HepG2 (cell line): ENCODE measurements around the gene WDR20. TPM values are rescaled to one million over a fixed set of nuclear protein-coding genes. Genes with fewer than 3 reads are reported as not detected.
A peak's percentile ranks its signal among the peaks of the same experiment; 100 is the strongest.

Experiments
- ATF2 ChIP-seq: sonication (generic); formaldehyde crosslinking; IDR thresholded peaks from 2 replicates; pipeline ENCODE4 v1.4.0; 2020; ENCODE audit warnings: missing genetic modification reagents
- CAMTA2 ChIP-seq: sonication (generic); formaldehyde crosslinking; IDR thresholded peaks from 2 replicates; pipeline ENCODE4 v1.4.0; 2020; ENCODE audit warnings: mild to moderate bottlenecking, missing genetic modification reagents, borderline replicate concordance
- DRAP1 ChIP-seq: IDR thresholded peaks from 2 replicates; pipeline ENCODE4 v1.6.1; 2016; ENCODE audit warnings: missing genetic modification reagents, missing compliant biosample characterization
- ELK4 ChIP-seq: sonication (generic); formaldehyde crosslinking; IDR thresholded peaks from 2 replicates; pipeline ENCODE4 v1.9.0; 2021; ENCODE audit warnings: missing genetic modification reagents, borderline replicate concordance
- HOXA5 ChIP-seq: sonication (generic); formaldehyde crosslinking; IDR thresholded peaks from 2 replicates; pipeline ENCODE4 v1.4.0; 2020; ENCODE audit warnings: missing genetic modification reagents
- MED1 ChIP-seq: sonication (generic); formaldehyde crosslinking; IDR thresholded peaks from 2 replicates; pipeline ENCODE4 v1.4.0; 2020; ENCODE audit warnings: missing genetic modification reagents
- MEIS2 ChIP-seq: sonication (generic); formaldehyde crosslinking; IDR thresholded peaks from 2 replicates; pipeline ENCODE4 v1.9.0; 2021; ENCODE audit warnings: mild to moderate bottlenecking, missing genetic modification reagents
- MTF2 ChIP-seq: sonication (generic); formaldehyde crosslinking; IDR thresholded peaks from 2 replicates; pipeline ENCODE4 v1.5.0; 2020; ENCODE audit warnings: missing genetic modification reagents, borderline replicate concordance
- NBN ChIP-seq: fragments of 450-650 bp; conservative IDR thresholded peaks from 2 replicates; pipeline ENCODE4 v1.6.1; 2017
- POGZ ChIP-seq: sonication (generic); formaldehyde crosslinking; IDR thresholded peaks from 2 replicates; pipeline ENCODE4 v1.4.0; 2020; ENCODE audit warnings: mild to moderate bottlenecking, missing genetic modification reagents
- PRMT3 ChIP-seq: sonication (generic); formaldehyde crosslinking; IDR thresholded peaks from 2 replicates; pipeline ENCODE4 v1.8.1; 2022; ENCODE audit warnings: low read depth, mild to moderate bottlenecking, moderate library complexity, missing genetic modification reagents, borderline replicate concordance
- RNF2 ChIP-seq: fragments of 450-650 bp; conservative IDR thresholded peaks from 2 replicates; pipeline ENCODE4 v1.6.1; 2016; ENCODE audit warnings: low read depth
- SETDB1 ChIP-seq: sonication (generic); formaldehyde crosslinking; IDR thresholded peaks from 2 replicates; pipeline ENCODE4 v1.5.1; 2020; ENCODE audit warnings: missing genetic modification reagents, mild to moderate bottlenecking, borderline replicate concordance
- SOX13 ChIP-seq, 3 experiments: fragments of 450-650 bp in 1 of 3; sonication (generic) in 1 of 3; formaldehyde crosslinking in 1 of 3; IDR thresholded peaks in 2 of 3; conservative IDR thresholded peaks in 1 of 3; 2 replicates each; pipeline versions ENCODE4 v1.5.0 to v1.6.1; 2016 to 2020; ENCODE audit warnings: antibody characterized with exemption in 1 of 3, mild to moderate bottlenecking in 1 of 3, missing compliant biosample characterization in 1 of 3, missing genetic modification reagents in 1 of 3, moderate library complexity in 1 of 3
- STAG1 ChIP-seq: sonication (generic); formaldehyde crosslinking; IDR thresholded peaks from 2 replicates; pipeline ENCODE4 v1.4.0; 2020; ENCODE audit warnings: missing genetic modification reagents
- TSC22D2 ChIP-seq: sonication (generic); formaldehyde crosslinking; IDR thresholded peaks from 2 replicates; pipeline ENCODE4 v1.5.1; 2020; ENCODE audit warnings: missing genetic modification reagents, mild to moderate bottlenecking, borderline replicate concordance
- YY1 ChIP-seq: IDR thresholded peaks from 2 replicates; pipeline ENCODE4 v1.6.1; 2011; ENCODE audit warnings: low read length, low read depth, moderate library complexity, mild to moderate bottlenecking; ENCODE audit not compliant: insufficient read depth, insufficient replicate concordance
- ZBTB1 ChIP-seq: sonication (generic); formaldehyde crosslinking; IDR thresholded peaks from 2 replicates; pipeline ENCODE4 v1.4.0; 2020; ENCODE audit warnings: missing genetic modification reagents, borderline replicate concordance
- ZFP1 ChIP-seq: IDR thresholded peaks from 2 replicates; pipeline ENCODE4 v1.6.1; 2016
- ZNF382 ChIP-seq: sonication (generic); formaldehyde crosslinking; IDR thresholded peaks from 2 replicates; pipeline ENCODE4 v1.5.0; 2020; ENCODE audit warnings: missing genetic modification reagents, mild to moderate bottlenecking, borderline replicate concordance
- ZNF605 ChIP-seq: sonication (generic); formaldehyde crosslinking; IDR thresholded peaks from 2 replicates; pipeline ENCODE4 v1.8.0; 2022; ENCODE audit warnings: mild to moderate bottlenecking, missing genetic modification reagents
- ZNF777 ChIP-seq: sonication (generic); formaldehyde crosslinking; IDR thresholded peaks from 2 replicates; pipeline ENCODE4 v1.4.0; 2020; ENCODE audit warnings: missing genetic modification reagents
- ZNF788 ChIP-seq: sonication (generic); formaldehyde crosslinking; IDR thresholded peaks from 2 replicates; pipeline ENCODE4 v1.5.0; 2020; ENCODE audit warnings: mild to moderate bottlenecking, missing genetic modification reagents, borderline replicate concordance
- ZSCAN22 ChIP-seq: sonication (generic); formaldehyde crosslinking; IDR thresholded peaks from 2 replicates; pipeline ENCODE4 v1.4.0; 2020; ENCODE audit warnings: mild to moderate bottlenecking, missing genetic modification reagents
- ZSCAN31 ChIP-seq: sonication (generic); formaldehyde crosslinking; IDR thresholded peaks from 2 replicates; pipeline ENCODE4 v1.5.0; 2020; ENCODE audit warnings: low read depth, mild to moderate bottlenecking, missing genetic modification reagents
- ZUFSP ChIP-seq: sonication (generic); formaldehyde crosslinking; IDR thresholded peaks from 2 replicates; pipeline ENCODE4 v1.9.0; 2021; ENCODE audit warnings: missing genetic modification reagents, mild to moderate bottlenecking, borderline replicate concordance
- polyA plus RNA-seq, 8 experiments: library from polyadenylated mRNA; depleted of rRNA in 3 of 8; stranded (reverse) in 7 of 8; unstranded in 1 of 8; fragments of >200 nt; fragmentation: Illumina TruSeq in 4 of 8; extraction: Trizol in 4 of 8; gene quantifications; 2 replicates each; pipeline versions ENCODE4 v1.2.1 to v1.2.3, GENCODE V29; 2011 to 2016; ENCODE audit warnings: low read depth in 4 of 8, missing spikeins in 1 of 8, mixed read lengths in 1 of 8; ENCODE audit not compliant: insufficient read depth in 1 of 8
- total RNA-seq, 5 experiments: library from RNA; depleted of rRNA; stranded (reverse); fragments of >200 nt; fragmentation: Illumina TruSeq; extraction: Trizol; gene quantifications; 2 replicates each; pipeline ENCODE4 v1.2.3, GENCODE V29; 2016; ENCODE audit warnings: low read depth in 1 of 5

Gene WDR20
- total and polyA plus RNA-seq, 2 of the 13 experiments (the other 11 are each of a cell fraction or from before 2014, with no cell fraction given): 10.4 to 23.2 TPM

- no peak for TF ChIP-seq ATF2
- no peak for TF ChIP-seq ELK4 (CRISPR knock-in tag)
- no peak for TF ChIP-seq ZBTB1
- 0 out of 2 replicates have a peak, but pooled peaks have one; percentile 17 for TF ChIP-seq TSC22D2 (CRISPR knock-in tag)
- no peak for TF ChIP-seq SETDB1 (CRISPR knock-in tag)
- TF ChIP-seq ZSCAN22: no peak
- no peak for TF ChIP-seq HOXA5 (CRISPR knock-in tag)
- TF ChIP-seq MEIS2 (CRISPR knock-in tag): 0 out of 2 replicates have a peak, but pooled peaks have one; percentile 48
- TF ChIP-seq ZNF788 (CRISPR knock-in tag): peak; percentile 72; the same call in 1 of the 2 replicates
- no peak for TF ChIP-seq ZNF382 (CRISPR knock-in tag)
- TF ChIP-seq PRMT3 (CRISPR knock-in tag): no peak
- TF ChIP-seq ZSCAN31: peak; percentile 70; the same call in 1 of the 2 replicates
- no peak for TF ChIP-seq ZFP1 (CRISPR knock-in tag)
- peak; percentile 93 for TF ChIP-seq YY1
- TF ChIP-seq ZNF777: peak; percentile 99
- peak; percentile 30; the same call in 1 of the 2 replicates for TF ChIP-seq STAG1 (CRISPR knock-in tag)
- TF ChIP-seq POGZ (CRISPR knock-in tag): no peak
- peak; percentile 86; the same call in 1 of the 2 replicates for TF ChIP-seq MTF2 (CRISPR knock-in tag)
- TF ChIP-seq SOX13 (IDR thresholded peaks at IDR 0.05): no peak
- TF ChIP-seq SOX13 (CRISPR knock-in tag; conservative IDR thresholded peaks at IDR 0.05 in 1 of 2, IDR thresholded peaks at IDR 0.05 in 1 of 2): no peak
- no peak for TF ChIP-seq CAMTA2
- TF ChIP-seq MED1: peak; percentile 46
- TF ChIP-seq RNF2: no peak
- TF ChIP-seq DRAP1 (CRISPR knock-in tag): peak; percentile 70
- no peak for TF ChIP-seq NBN
- no peak for TF ChIP-seq ZUFSP (CRISPR knock-in tag)
- no peak for TF ChIP-seq ZNF605 (CRISPR knock-in tag)
Observed at GRCh38 chr14:102139286-102140026, at the start of gene WDR20 (continued).
